HG02763 (cell line): ENCODE results near the gene ATAD5.
"Not testable (repeated sequence)": the region's sequence is repeated elsewhere in the genome, so short reads cannot be mapped to it uniquely, and the experiment has no call there.

ENCODE experiments used
- ATAC-seq: cut with Tn5 transposase; IDR thresholded peaks from one replicate; pipeline ENCODE4 v1.9.1; 2021; ENCODE audit warnings: mild to moderate bottlenecking, moderate library complexity; ENCODE audit not compliant: unreplicated experiment

ATAD5 gene

DNA sequence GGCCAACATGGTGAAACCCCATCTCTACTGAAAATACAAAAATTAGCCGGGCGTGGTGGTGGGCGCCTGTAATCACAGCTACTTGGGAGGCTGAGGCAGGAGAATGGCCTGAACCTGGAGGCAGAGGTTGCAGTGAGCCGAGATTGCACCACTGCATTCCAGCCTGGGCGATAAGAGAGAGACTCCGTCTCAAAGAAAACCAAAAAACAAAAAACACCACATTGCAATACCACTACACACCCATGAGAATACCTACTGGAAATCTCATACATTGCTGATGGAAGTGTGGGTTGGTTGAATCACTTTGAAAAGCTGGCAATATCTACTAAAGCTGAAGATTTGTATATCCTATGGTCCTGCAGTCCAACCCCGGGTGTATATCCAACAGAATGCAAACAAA, 78.4 kb downstream of the ATAD5 start:
- not testable (repeated sequence) for ATAC-seq

DNA sequence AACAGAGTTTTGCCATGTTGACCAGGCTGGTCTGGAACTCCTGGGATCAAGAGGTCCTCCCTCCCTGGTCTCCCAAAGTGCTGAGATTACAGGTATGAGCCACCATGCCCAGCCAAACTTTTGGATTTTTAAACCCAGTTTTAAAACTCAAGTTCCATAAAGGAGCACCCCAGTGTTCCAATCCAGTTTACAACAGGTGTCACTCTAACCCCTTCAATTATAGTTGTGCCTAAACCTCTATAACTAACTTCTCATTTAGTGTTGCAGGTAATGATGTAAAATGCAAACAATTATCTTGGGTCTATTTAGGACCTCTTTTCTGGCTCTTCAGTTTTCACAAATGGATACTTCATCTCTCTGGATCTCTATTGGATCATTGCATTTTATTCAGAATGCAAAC, 82.2 kb downstream of the ATAD5 start:
- ATAC-seq: no peak

DNA sequence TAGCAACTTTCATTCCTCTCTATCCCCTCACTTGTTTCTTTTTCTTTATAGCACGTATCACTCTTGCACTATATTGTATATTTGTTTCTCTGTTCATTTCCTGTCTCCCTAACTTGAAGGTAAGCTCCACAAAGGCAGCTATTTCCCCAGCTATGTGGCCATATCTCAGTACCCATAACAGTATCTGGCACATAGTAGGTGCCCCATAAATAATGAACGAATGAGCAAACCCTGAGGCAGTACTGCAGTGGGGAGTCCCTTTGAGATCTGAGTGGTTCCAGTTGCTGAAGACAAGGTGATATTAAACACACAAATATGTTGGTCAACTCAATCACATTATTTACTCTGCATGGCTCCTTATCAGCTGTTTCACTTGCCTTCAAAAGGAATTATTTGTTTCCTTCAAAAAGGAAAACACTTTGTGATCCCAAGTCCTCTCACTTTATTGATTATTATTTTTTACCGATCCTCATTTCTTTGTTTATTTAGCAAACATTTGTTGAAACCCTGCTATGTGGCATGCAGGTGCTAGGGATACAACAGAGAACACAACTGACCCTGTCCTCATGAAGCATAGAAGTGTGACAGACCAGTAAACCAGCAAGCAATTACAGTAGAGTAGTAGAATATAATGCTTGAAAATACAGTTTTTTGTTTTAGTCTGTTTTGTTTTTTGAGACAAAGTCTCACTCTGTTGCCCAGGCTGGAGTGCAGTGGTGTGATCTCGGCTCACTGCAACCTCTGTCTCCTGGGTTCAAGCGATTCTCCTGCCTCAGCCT, 84.3 kb downstream of the ATAD5 start:
- ATAC-seq: no peak

DNA sequence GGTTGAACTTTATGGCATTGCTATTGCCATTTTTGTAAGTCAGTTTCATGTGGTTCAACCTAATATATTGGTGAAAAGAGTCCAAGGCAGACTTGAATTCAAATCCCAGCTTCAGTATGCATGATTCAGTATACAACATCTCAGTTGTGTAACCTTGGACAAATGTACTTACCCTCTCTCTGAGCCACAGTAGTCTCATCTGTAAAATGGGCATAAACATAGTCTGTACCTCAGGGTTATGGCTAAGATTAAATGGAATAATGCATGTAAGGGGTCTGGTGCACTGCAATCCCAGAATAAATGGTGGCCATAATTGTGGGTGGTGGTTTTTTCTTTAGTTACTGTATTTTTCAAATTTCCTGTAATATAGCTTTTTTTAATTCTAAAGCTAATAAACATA, 85.3 kb downstream of the ATAD5 start:
- ATAC-seq: no peak

DNA sequence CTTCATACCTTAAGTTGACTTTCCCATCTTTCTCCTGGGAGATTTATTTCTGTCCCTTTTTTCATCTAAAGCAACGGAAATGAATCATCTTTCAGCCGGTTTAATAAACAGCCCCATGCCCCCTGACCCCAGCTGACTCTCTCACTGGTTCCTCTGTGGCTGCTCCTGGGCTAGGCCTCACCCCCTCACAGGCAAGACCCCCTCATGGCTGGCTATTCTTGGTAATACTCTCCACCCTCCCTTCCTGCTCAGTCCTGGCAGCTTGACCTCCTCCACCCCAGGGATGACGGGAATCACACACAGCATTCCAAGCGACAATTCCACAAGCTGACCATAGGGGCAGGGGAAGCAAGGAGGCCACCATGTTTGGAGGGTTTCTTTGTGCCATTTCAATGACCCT, 88.5 kb downstream of the ATAD5 start:
- no peak for ATAC-seq

DNA sequence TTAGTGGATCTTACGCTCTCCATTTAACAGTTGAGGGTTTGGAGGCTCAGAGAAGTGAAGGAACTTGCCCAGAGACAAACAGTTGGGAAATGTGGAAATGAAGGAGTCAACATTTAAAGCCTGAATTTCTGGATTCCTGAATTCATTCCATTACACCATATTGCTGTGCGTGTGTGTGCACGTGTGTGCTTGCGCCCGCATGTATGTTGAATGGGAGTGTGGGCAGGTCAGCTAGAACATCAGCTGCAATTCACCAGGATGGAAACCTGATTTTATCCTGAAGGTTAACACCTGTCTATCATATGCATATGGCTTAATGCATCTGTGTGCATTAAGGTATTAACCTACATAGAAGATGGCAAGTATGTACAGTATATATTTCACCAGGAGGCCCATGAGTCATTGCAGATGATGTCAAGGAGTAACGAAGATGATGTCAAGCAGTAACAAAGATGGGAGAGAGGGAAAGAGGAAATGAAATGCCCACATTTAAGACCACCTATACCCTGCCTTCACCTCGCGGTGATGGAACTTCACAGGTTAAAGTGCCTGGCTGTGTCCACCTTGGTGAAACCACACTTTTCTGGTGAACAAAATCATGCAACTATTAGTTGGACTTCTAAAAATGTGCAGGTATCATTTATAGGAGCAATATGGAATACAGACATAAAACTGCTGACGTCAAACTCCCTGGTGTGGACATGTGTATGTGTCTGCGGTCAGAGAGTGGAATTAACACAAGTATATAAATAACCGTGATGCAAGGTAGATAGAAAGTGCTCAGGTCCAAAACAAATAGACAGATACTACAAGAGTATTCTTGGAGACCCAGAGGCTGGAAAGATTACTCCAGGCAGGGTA, 89.1 kb downstream of the ATAD5 start:
- no peak for ATAC-seq

DNA sequence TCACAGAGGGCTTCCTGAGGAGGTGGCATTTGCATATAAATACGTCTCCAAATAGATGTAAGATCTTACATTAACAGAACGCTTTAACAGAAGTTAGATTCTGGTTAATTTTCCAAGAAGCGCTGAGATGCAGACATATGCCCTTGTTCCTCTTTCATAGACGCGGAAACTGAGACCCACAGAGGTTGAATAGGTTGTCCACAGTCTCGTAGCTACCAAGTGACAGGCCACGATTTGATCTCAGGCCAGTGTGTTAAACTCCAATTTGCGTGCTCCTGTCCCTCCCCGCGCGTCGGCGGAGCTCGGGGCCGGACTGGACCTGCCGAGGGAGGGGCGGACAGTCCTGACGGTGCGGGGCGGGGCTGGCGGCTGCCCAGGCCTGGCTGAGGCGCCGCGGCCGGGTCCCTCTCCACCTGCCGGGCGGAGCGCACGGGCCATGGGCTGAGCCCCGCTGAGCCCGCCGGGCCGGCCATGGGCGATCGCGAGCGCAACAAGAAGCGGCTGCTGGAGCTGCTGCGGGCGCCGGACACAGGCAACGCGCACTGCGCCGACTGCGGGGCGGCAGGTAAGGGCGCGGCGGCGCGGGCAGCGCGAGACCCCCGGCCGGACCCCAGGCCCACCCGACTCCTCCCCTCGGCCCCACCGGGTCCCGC, 89.9 kb downstream of the ATAD5 start, which contains the start of gene ADAP2:
ADAP2 (plus strand) TSS at position 402 of the 653 bp plus-strand sequence; CDS start at position 472, 70 bp downstream.
- ATAC-seq: no peak

DNA sequence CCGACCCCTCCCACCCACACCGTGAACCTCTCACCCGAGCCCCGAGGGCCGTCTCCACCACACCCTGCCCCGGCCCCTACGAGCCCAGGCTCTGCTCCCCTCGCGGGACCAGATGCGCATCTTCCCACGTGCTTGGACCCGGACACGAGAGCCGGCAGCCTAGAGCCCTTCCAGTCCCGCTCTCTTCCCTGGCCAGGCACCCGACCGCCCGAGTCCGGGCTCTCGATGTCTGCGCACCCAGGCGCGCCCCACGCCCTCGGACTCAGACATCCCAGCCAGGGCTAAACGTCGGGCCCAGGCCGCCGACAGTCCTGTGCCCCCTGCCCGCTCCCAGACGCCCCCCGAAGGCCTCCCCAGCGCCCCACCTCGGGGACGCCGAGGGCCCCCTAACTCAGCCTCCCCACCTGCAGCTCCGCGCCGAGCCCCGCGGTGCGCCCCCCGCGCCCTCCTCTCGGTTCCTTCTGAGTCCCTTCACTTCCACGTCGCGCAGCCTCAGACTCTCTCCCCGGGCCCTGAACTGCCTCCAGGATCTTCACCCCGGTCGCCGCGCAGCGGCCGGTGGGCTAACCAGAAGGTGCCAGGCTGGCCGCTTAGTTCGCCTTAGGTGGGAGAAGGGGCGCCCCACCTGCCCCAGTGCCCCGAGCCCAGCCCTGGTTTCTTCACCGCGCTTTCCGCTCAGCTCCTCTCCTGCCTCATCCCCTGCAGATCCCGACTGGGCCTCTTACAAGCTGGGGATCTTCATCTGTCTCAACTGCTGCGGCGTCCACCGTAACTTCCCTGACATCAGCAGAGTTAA, 90.7 kb downstream of the ATAD5 start:
- no peak for ATAC-seq

DNA sequence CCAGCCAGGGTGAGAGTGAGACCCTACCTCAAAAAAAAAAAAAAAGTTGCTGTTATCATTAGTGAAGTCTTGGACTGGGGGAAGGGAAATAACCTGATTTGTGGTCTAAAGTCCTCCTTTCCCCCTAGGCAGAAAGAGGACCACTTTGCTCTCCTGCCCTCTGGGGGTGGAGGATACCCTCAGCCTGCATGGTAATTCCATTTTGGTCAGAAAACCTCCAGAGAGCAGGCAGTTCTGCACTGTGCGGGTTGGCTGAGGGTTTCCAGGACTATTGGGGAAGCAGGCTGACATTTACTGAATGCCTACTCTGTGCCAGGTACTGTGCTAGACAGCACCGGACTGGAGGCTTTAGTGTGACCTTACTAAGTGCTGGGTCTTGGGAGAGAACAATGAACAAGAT, 92.6 kb downstream of the ATAD5 start:
- ATAC-seq: no peak

DNA sequence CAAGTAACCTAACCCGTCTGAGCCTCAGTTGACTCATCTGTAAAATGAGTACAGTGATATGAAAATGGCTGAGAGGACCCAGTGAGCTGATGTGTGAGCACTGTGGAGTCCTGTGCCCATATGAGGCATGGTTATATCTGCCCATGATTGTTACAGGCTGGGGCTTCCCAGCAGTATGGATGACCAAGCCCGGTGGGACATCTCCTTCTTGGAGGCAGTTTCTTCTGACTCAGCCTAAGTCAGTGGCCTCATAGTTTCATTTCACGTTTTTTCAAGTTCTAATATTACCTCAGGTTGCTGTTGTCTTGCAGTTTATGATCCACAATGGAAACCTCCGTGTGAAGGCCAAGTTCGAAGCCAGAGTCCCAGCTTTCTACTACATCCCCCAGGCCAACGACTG, 94.8 kb downstream of the ATAD5 start:
- ATAC-seq: no peak

DNA sequence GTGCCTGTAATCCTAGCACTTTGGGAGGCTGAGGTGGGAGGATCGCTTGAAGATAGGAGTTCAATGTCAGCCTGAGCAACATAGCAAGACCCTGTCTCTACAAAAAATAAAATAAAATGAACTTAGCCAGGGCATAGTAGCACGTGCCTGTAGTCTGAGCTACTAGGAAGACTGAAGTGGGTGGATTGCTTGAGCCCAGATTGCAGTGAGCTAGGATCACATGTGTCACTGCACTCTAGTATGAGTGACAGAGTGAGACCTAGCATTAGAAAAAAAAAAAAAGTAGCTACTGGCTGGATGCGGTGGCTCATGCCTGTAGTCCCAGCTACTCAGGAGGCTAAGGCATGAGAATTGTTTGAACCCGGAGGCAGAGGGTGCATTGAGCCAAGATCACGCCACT, 96.0 kb downstream of the ATAD5 start:
- ATAC-seq: no peak

DNA sequence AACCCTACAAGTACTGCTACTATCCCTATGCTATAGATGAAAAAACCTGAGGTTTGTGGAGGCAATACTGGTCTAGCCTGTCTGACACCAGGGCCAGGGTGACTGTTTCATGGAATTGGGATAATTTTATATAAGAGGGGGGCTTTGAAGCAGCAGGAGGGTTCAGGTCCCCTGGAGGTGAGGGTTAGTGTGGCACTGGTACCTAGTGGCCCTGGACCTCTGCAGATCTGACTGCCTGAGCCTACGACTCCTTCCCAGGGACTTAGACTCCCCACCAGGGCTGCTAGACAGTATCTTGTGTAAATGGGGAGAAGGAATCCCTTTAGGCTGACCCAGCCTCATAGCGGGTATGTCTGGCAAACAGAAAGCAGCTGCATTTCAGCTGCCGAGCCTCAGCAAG, 96.8 kb downstream of the ATAD5 start:
- no peak for ATAC-seq

DNA sequence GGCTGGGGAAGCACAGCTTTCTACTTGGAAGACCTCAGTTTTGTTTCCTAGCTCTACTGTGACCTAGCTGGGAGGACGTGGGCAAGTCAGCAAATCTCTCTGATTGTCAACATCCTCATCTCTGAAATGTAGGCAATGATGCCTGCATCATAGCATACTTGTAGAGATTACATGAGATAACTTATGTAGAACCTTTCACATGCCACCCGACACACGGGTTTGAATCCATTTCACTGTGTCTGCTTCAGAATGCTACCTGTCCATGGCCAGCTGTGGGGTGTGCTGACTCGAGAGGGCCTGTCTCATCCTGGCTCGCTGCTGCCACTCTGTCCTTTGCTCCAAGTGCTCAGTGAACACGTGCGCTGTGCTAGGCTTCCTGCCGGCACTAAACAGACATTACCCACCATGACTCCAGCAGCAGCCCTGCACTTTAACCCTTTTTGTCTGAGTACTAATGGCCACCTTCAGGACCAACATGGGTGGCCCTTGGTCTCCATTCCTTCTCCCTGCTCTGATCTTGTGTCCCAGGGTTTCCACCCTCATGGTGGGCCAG, 97.4 kb downstream of the ATAD5 start:
- ATAC-seq: no peak

DNA sequence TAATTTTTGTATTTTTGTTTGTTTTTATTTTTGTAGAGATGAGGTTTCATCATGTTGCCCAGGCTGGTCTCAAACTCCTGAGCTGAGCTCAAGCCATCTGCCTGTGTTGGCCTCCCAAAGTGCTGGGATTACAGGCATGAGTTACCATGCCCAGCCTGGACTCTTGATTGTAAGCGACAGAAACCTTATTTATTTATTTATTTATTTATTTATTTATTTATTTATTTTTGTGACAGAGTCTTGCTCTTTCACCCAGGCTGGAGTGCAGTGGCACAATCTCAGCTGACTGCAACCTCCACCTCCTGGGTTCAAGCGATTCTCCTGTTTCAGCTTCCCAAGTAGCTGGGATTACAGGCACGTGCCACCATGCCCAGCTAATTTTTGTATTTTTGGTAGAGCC, 98.1 kb downstream of the ATAD5 start:
- ATAC-seq: not testable (repeated sequence)

DNA sequence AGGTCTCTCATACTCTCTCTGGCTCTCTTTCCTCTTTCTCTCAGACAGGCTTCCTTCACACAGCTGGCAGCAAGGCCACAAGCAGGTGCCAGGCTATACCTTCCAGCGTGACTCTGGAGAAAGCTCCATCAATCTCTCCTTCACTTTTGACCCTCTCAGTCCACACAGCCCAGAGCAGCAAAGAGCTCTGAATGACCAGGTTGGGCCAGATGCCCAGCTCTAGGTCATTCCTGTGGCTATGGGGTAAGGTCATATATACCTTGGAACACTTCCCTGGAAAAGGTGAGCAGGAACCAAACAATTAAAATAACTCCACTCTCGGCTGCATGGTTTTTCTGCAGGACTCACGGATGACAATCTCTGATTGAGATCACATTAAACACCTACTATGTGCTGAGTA, 98.7 kb downstream of the ATAD5 start:
- ATAC-seq: no peak

DNA sequence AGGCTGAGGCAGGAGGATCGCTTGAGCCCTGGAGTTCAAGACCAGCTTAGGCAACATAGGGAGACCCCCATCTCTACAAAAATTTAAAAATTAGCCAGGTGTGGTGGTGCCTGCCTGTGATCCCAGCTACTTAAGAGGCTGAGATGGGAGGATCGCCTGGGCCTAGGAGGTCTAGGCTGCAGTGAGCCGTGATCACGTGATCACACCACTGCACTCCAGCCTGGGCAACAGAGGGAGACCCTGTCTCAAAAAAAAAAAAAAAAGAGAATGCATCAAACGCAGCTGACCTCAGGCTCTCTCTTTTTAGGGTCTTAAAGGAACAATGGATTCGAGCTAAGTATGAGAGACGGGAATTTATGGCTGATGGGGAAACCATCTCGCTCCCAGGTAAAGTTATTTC, 99.8 kb downstream of the ATAD5 start:
- ATAC-seq: not testable (repeated sequence)

DNA sequence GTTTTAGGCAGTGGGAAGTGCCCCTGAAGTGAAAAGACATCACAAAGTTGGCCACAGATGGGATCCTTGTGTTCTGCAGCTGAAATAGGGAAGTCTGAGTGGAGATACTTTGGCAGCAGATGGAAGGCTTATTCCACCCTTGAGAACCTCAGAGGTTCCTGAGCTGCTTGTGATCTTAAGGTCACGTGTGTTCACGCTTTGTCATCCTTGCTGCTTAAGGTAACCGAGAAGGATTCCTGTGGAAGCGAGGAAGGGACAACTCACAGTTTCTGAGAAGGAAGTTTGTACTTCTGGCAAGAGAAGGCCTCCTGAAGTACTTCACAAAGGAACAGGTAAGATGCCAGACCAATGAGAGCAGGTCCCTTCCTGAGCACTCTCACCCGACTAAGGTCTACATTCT, 102.2 kb downstream of the ATAD5 start:
- no peak for ATAC-seq

DNA sequence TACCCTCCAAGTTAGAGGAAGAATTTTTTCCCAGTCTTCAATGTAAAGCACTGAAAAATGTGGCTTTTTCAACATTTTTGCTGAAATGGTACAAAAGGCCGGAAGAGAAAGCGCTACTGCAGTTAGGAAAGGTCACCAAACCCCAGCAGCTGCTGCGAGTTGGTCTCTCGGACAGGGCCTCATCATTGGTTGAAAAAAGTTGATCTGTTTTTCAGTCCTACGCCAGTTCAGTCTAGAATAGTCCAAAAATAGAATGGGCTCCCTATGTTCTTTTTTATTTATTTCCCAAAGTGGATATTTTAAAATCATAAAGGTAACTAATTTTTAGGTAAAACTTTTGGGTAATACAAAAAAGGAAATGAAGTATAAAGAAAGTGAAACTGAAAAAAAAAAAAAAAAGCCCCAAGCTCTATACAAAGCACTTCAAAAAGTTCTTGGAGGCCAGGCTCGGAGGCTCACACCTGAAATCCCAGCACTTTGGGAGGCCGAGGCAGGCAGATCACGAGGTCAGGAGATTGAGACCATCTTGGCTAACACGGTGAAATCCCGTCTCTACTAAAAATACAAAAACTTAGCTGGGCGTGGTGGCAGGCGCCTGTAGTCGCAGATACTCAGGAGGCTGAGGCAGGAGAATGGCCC, 107.4 kb downstream of the ATAD5 start:
- ATAC-seq: no peak

DNA sequence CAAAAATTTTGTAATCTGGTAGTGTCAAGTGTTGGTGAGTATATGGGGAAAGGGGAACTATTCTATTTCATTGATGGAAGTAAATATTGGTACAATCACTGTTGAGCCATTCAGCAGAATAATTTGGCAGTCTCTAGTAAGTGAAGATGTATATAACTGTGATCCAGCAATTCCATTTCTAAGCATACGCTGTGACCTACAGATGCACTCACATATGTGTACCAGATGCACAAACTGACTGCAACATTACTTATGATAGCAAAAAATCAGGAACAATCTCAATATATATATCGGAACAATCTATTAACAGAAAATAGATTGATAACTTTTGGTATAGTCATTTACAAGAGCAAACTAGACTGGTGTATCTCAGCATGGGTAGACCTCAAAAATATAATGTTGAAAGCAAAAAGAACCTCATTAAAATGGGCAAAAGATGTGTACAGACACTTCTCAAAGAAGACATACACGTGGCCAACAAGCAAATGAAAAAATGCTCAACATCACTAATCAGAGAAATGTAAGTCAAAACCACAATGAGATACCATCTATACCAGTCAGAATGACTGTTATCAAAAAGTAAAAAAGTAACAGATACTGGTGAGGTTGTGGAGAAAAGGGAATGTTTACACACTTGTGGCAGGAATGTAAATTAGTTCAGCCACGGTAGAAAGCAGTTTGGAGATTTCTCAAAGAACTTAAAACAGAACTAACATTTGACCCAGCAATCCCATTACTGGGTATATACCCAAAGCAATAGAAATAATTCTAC, 110.7 kb downstream of the ATAD5 start:
- no peak for ATAC-seq
